ENCODE measurements around the gene STON2. TPM values are rescaled to one million over a fixed set of nuclear protein-coding genes. Genes with fewer than 3 reads are reported as not detected.

The STON2 gene
- total and polyA plus RNA-seq, 12 donors = 0.33 to 14.5 (median 5.7) TPM

DNA sequence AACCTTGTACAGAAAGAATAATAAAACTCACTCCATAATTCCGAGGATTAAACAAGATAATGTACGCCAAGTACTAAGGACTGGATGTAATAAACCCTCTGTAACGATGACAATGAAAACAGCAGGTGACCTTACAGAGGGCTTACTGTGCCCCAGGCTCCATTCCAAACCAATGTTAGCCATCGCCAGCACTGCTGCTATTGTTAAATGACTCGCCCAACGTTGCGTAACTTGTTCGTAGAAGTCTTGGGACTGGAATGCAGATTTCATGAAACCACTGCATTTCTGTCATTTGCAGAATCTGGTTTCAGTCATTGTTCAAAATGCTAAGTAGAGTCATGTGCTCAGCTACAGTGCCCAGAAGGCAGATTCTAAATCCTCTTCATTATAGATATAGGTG, 728 bp upstream of the STON2 start:
- intact Hi-C loops (cut with DNase I) = no loop called here
- Histone ChIP-seq H3K9me3 (peaks cover 0 to 7% (median 0%) of the 10 kb centered on the region in 11 donors), H3K4me1 (peaks cover 0 to 43% (median 0%) of the 10 kb centered on the region in 9 donors), H3K27me3 (peaks cover 0 to 44% (median 0%) of the 10 kb centered on the region in 7 donors), H3K4me3 (no peak overlapping the region), H3K27ac (peak overlapping the region in 2 of 10 donors; percentile 26 to 78), H3K36me3 (peaks cover 0 to under 1% (median 0%) of the 10 kb centered on the region in 9 donors)
- ATAC-seq (peak in 7 of 8 donors; percentile 24 to 77 (median 59)), DNase-seq (peak in 1 of 2 donors; percentile 19)
- TF ChIP-seq, protein P1, sequence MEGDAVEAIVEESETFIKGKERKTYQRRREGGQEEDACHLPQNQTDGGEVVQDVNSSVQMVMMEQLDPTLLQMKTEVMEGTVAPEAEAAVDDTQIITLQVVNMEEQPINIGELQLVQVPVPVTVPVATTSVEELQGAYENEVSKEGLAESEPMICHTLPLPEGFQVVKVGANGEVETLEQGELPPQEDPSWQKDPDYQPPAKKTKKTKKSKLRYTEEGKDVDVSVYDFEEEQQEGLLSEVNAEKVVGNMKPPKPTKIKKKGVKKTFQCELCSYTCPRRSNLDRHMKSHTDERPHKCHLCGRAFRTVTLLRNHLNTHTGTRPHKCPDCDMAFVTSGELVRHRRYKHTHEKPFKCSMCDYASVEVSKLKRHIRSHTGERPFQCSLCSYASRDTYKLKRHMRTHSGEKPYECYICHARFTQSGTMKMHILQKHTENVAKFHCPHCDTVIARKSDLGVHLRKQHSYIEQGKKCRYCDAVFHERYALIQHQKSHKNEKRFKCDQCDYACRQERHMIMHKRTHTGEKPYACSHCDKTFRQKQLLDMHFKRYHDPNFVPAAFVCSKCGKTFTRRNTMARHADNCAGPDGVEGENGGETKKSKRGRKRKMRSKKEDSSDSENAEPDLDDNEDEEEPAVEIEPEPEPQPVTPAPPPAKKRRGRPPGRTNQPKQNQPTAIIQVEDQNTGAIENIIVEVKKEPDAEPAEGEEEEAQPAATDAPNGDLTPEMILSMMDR (IDR thresholded peaks at IDR 0.05) = no peak
- WGBS, 2 donors = 82 to 85% methylated on average over 8 of the region's 8 CpGs

DNA sequence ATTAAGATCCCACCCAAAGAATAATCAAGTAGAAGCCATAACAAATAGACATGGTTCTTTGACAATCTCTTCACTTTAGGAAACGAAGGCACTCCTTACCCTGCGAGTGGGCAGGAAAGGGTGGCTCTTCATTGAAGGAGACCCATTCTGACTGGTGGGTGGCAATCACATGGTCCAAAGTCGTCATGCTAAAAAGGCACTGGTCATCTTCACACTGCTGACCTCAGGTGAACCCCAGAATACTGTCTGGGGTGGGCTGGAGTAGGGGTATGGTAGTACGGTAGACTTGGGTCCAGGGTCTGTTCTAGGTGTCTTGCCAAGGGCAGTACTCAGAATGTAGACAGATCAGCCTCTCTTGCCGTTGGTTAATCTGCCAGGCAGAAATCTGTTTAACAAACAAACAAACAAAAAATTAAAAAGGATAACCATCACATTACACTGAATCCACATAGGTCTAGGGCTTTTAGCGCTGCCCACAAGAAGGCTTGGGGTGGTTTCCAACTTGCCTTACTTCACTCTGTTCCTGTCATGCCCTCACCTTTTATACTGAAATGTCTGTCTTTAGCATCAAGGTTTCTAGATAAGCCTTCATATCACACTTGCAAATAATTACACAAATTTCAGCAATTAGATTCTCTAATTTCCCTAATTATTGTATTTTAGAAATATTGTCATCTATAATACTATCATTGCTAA, 1.8 kb downstream of the STON2 start:
- Histone ChIP-seq H3K4me3 (no peak overlapping the region), H3K27ac (no peak overlapping the region), H3K27me3 (peaks cover 0 to 34% (median 0%) of the 10 kb centered on the region in 7 donors), H3K36me3 (peaks cover 0 to 24% (median 0%) of the 10 kb centered on the region in 9 donors), H3K4me1 (peaks cover 0 to 43% (median 0%) of the 10 kb centered on the region in 9 donors), H3K9me3 (peaks cover 0 to 10% (median 0%) of the 10 kb centered on the region in 11 donors)
- TF ChIP-seq, protein P1 (IDR thresholded peaks at IDR 0.05) = no peak
- intact Hi-C loops (cut with DNase I) = no loop called here
- ATAC-seq = no peak
- WGBS, 2 donors = 82 to 84% methylated on average over 6 of the region's 6 CpGs
- no peak for DNase-seq

DNA sequence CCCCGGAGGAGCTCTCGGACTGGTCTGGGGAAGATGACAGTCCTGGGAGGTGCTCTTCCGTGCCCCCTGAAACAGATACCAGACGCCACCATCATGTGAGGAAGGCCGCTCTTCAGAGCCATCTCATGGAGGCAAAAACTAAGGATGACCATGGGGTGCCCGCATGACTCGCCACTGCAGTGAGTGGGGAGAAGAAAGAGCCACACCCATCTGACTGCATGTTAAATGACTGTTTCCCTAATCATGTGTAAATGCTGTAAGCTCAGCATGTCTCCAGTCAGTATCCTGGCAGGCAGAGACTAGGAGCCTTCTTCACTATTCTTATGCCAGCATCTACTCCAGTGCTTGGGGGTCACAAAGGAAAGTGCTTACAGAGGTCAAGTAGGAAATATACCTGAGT, 4.0 kb downstream of the STON2 start:
- Histone ChIP-seq H3K27ac (no peak overlapping the region), H3K4me1 (peaks cover 0 to 25% (median 0%) of the 10 kb centered on the region in 9 donors), H3K4me3 (no peak overlapping the region), H3K36me3 (peaks cover 0 to 24% (median 0%) of the 10 kb centered on the region in 9 donors), H3K9me3 (peaks cover 0 to 13% (median 0%) of the 10 kb centered on the region in 11 donors), H3K27me3 (peaks cover 0 to 27% (median 0%) of the 10 kb centered on the region in 7 donors)
- ATAC-seq (no peak), DNase-seq (no peak)
- 91 to 94% methylated on average over 7 of the region's 7 CpGs for WGBS, 2 donors
- intact Hi-C loops (cut with DNase I) = no loop called here
- TF ChIP-seq, protein P1 (IDR thresholded peaks at IDR 0.05) = no peak

DNA sequence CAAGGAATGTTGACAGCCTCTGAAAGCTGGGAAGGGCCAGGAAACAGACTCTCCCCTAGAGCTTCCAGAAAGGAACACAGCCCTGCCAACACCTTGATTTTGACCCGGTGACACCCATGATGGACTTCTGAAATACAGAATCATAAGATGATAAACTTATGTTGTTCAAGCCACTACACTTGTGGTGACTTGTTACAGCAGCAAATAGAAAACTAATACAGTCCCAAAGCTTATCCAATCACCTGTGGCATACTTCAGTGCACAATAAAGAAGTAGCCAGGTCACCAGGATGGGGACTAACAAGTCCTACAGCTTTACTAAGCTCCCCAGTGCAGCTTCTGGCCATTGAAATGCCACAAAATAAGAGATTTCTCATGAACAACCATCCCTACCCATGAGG, 5.4 kb downstream of the STON2 start:
- 79 to 81% methylated on average over 1 of the region's 1 CpG for WGBS, 2 donors
- H3K4me3 ChIP-seq = no peak overlapping the region
- H3K27ac ChIP-seq = no peak overlapping the region
- H3K4me1 ChIP-seq = peaks cover 0 to 11% (median 0%) of the 10 kb centered on the region in 9 donors
- ATAC-seq (no peak), DNase-seq (no peak)
- peaks cover 0 to 24% (median 0%) of the 10 kb centered on the region in 9 donors for H3K36me3 ChIP-seq
- H3K27me3 ChIP-seq = peaks cover 0 to 27% (median 0%) of the 10 kb centered on the region in 7 donors
- TF ChIP-seq, protein P1 (IDR thresholded peaks at IDR 0.05) = no peak
- intact Hi-C loops (cut with DNase I) = no loop called here
- H3K9me3 ChIP-seq = peaks cover 0 to 13% (median 0%) of the 10 kb centered on the region in 11 donors
